SK-N-SH treated with all-trans-retinoic acid at 6 μM for 48 hours (cell line): ENCODE results near the gene CDKL5.

Experiments used
- ARNTL ChIP-seq: fragments of 450-650 bp; formaldehyde crosslinking; IDR thresholded peaks from 2 replicates; pipeline ENCODE4 v1.5.0; 2020; ENCODE audit warnings: low read depth, mild to moderate bottlenecking, moderate library complexity, borderline replicate concordance
- OSR1 ChIP-seq: fragments of 250-450 bp; sonication (Bioruptor Pico); IDR thresholded peaks from 2 replicates; pipeline ENCODE4 v1.8.0; 2022; ENCODE audit warnings: moderate library complexity, mild to moderate bottlenecking, inconsistent platforms
- PATZ1 ChIP-seq: fragments of 250-450 bp; sonication (Bioruptor Pico); IDR thresholded peaks from 2 replicates; pipeline ENCODE4 v1.8.0; 2020; ENCODE audit warnings: mild to moderate bottlenecking, moderate library complexity, borderline replicate concordance
- SNAI2 ChIP-seq: fragments of 250-450 bp; sonication (Bioruptor Pico); IDR thresholded peaks from 2 replicates; pipeline ENCODE4 v1.5.0; 2020; ENCODE audit warnings: mild to moderate bottlenecking, moderate library complexity
- TF ChIP-seq, protein P1 (sequence below): fragments of 250-450 bp; sonication (Bioruptor Pico); IDR thresholded peaks from 2 replicates; pipeline ENCODE4 v1.5.0; 2020; ENCODE audit warnings: mild to moderate bottlenecking, moderate library complexity

GRCh38 chrX:18490806-18491555, 65.6 kb downstream of the CDKL5 start:
- TF ChIP-seq OSR1 (CRISPR knock-in tag) (no peak), ARNTL (CRISPR knock-in tag) (no peak), PATZ1 (no peak), SNAI2 (CRISPR knock-in tag) (no peak)
- TF ChIP-seq, protein P1, sequence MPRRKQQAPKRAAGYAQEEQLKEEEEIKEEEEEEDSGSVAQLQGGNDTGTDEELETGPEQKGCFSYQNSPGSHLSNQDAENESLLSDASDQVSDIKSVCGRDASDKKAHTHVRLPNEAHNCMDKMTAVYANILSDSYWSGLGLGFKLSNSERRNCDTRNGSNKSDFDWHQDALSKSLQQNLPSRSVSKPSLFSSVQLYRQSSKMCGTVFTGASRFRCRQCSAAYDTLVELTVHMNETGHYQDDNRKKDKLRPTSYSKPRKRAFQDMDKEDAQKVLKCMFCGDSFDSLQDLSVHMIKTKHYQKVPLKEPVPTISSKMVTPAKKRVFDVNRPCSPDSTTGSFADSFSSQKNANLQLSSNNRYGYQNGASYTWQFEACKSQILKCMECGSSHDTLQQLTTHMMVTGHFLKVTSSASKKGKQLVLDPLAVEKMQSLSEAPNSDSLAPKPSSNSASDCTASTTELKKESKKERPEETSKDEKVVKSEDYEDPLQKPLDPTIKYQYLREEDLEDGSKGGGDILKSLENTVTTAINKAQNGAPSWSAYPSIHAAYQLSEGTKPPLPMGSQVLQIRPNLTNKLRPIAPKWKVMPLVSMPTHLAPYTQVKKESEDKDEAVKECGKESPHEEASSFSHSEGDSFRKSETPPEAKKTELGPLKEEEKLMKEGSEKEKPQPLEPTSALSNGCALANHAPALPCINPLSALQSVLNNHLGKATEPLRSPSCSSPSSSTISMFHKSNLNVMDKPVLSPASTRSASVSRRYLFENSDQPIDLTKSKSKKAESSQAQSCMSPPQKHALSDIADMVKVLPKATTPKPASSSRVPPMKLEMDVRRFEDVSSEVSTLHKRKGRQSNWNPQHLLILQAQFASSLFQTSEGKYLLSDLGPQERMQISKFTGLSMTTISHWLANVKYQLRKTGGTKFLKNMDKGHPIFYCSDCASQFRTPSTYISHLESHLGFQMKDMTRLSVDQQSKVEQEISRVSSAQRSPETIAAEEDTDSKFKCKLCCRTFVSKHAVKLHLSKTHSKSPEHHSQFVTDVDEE (CRISPR knock-in tag) = no peak
